AG04450 (cell line): ENCODE measurements around the gene C19orf53. TPM values are rescaled to one million over a fixed set of nuclear protein-coding genes. Genes with fewer than 3 reads are reported as not detected.
"Not testable (repeated sequence)": the region's sequence is repeated elsewhere in the genome, so short reads cannot be mapped to it uniquely, and the experiment has no call there.

Experiments used
- CTCF ChIA-PET: fragments of 300-600, 350-600 bp; formaldehyde crosslinking; extraction: SDS; loops from one replicate; lab custom pipeline; 2022; ENCODE audit warnings: antibody characterized with exemption, inconsistent platforms; lab: Charles Lee
- POLR2A ChIA-PET: fragments of 350-600 bp; formaldehyde crosslinking; extraction: SDS; loops from one replicate; lab custom pipeline; 2021; ENCODE audit warnings: antibody characterized with exemption, inconsistent platforms; lab: Yijun Ruan, JAX
- DNase-seq: peaks from one replicate; pipeline ENCODE4 v3.0.0-alpha.2; 2011; ENCODE audit warnings: low read depth, low spot score
- H3K27ac ChIP-seq: one replicate; pipeline ENCODE4 v1.5.1; 2012; ENCODE audit warnings: low read depth, low read length, control low read depth
- H3K27me3 ChIP-seq: one replicate; pipeline ENCODE4 v1.6.0; 2012; ENCODE audit warnings: low read length; ENCODE audit not compliant: control insufficient read depth, insufficient read depth
- H3K4me3 ChIP-seq: 2 replicates; pipeline ENCODE4 v1.5.1; 2011; ENCODE audit warnings: mild to moderate bottlenecking, low read depth, low read length, control low read depth
- H3K9me3 ChIP-seq: 2 replicates; pipeline ENCODE4 v1.5.1; 2012; ENCODE audit warnings: low read length; ENCODE audit not compliant: control insufficient read depth, insufficient read depth
- CTCF ChIP-seq: IDR thresholded peaks from 2 replicates; pipeline ENCODE4 v1.5.1; 2011; ENCODE audit warnings: low read depth, low read length, control low read depth, inconsistent platforms
- polyA plus RNA-seq: library from polyadenylated mRNA; depleted of rRNA; stranded (reverse); fragments of >200 nt; gene quantifications from 2 replicates; pipeline ENCODE4 v1.2.3, GENCODE V29; 2011

C19orf53 gene
- polyA plus RNA-seq, 1 experiment = 145 TPM

DNA sequence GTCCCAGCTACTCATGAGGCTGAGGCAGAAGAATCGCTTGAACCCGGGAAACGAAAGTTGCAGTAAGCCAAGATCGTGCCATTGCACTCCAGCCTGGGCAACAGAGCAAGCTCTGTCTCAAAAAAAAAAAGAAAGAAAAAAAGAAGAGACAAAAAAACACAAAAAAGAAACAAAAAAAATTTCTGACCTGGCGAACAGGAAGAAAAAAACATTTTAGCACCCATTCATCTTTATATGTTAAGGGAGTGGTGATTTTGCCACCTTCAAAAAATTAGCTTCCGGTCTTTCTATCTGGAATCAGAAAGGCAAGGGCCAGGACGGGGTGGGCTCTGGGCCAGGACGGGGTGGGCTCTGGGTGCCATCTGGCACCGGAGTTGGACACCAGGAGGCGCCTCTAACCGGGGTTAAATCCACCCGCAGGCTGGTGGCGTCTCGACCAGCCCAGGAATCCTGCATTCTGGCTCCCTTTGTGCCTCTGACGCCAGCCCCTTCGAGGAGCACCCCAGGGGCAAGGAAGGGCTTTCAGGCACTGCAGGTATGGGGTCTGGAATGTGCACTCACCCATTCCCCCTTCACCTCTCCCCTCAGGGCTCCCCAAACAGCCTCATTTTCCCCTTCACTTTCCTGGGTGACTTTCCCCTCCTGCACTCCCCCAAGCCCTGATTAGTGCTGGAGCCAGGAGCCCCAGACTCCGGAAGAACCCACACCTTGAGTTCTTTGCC lies 10.6 kb downstream of the C19orf53 start:
- peak; percentile 72 for TF ChIP-seq CTCF
- H3K27me3 ChIP-seq = no peaks in the 10 kb centered on the region
- DNase-seq = no peak
- no peak overlapping the region for H3K27ac ChIP-seq
- peaks cover 1% of the 10 kb centered on the region; the same call in 1 of the 2 replicates for H3K9me3 ChIP-seq
- CTCF ChIA-PET = interaction anchor here (0.6 to 2.4 kb wide), 18 partner anchors 10 to 911 kb away, joined by 3 to 60 read pairs (median 4); partner anchors contain the start of gene C19orf53
- H3K4me3 ChIP-seq = no peak overlapping the region
- POLR2A ChIA-PET = interaction anchor here (0.8 to 1.6 kb wide), 3 partner anchors 16 to 77 kb away, joined by 4 to 7 read pairs (median 4); no protein-coding TSS in a partner anchor

- Histone ChIP-seq H3K4me3 (no peak overlapping the region), H3K9me3 (no peaks in the 10 kb centered on the region), H3K27ac (peak overlapping the region; percentile 97), H3K27me3 (no peaks in the 10 kb centered on the region)
- ChIA-PET CTCF (interaction anchor here (1.4 to 3.3 kb wide), 2 partner anchors 74 kb away, joined by 3 to 25 read pairs; no protein-coding TSS in a partner anchor), POLR2A (interaction anchor here (1.0 to 3.0 kb wide), 5 partner anchors 15 to 74 kb away, joined by 4 to 29 read pairs (median 10); partner anchors contain the start of gene C19orf53)
- TF ChIP-seq CTCF = no peak
- DNase-seq = no peak
Measured at GRCh38 chr19:13788991-13789390, 14.7 kb downstream of the C19orf53 start.

DNA sequence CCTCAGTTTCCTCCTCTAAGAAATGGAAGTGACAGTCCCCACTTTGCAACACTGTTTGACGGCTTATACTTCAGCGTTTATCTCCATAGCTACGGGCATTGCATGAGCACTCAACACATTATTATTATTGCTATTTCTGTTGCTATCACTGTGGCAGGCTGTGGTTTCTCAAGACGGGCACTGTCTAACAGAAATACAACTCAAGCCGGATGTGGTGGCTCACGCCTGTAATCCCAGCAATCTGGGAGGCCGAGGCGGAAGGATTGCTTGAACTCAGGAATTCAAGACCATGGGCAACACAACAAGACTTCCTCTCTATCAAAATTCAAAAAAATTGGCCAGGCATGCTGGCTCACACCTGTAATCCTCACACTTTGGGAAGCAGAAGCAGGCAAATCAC lies 16.1 kb downstream of the C19orf53 start:
- no peak for TF ChIP-seq CTCF
- DNase-seq = no peak
- H3K4me3 ChIP-seq = no peak overlapping the region
- ChIA-PET CTCF (interaction anchor here (1.4 kb wide), 1 partner anchor 72 kb away, joined by 3 read pairs; no protein-coding TSS in a partner anchor), POLR2A (interaction anchor here (3.0 kb wide), 1 partner anchor 72 kb away, joined by 16 read pairs; no protein-coding TSS in a partner anchor)
- H3K9me3 ChIP-seq = no peaks in the 10 kb centered on the region
- H3K27me3 ChIP-seq = no peaks in the 10 kb centered on the region
- no peak overlapping the region for H3K27ac ChIP-seq

DNA sequence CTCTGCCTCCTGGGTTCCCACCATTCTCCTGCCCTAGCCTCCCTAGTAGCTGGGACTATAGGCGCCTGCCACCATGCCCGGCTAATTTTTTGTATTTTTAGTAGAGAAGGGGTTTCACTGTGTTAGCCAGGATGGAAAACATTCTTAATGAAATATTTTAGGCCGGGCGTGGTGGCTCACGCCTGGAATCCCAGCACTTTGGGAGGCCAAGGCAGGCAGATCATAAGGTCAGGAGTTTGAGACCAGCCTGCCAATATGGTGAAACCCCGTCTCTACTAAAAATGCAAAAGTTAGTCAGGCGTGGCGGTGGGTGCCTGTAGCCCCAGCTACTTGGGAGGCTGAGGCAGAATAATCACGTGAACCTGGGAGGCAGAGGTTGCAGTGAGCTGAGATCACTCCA lies 19.1 kb downstream of the C19orf53 start:
- not testable (repeated sequence) for H3K27me3 ChIP-seq, H3K27ac ChIP-seq, H3K4me3 ChIP-seq, DNase-seq, H3K9me3 ChIP-seq
- ChIA-PET CTCF (interaction anchor here (0.8 kb wide), 1 partner anchor 69 kb away, joined by 3 read pairs; no protein-coding TSS in a partner anchor), POLR2A (interaction anchor here (1.1 kb wide), 1 partner anchor 40 kb away, joined by 5 read pairs; no protein-coding TSS in a partner anchor)

- Histone ChIP-seq H3K4me3 (peak overlapping the region; percentile 87), H3K9me3 (no peaks in the 10 kb centered on the region), H3K27me3 (no peaks in the 10 kb centered on the region), H3K27ac (peak overlapping the region; percentile 99)
- DNase-seq = peak; percentile 87
- ChIA-PET POLR2A (interaction anchor here (0.6 to 3.9 kb wide), 13 partner anchors 20 to 848 kb away, joined by 4 to 19 read pairs (median 6); partner anchors contain the start of genes C19orf53, MRI1 and RAD23A), CTCF (interaction anchor here (1.0 kb wide), 1 partner anchor 69 kb away, joined by 4 read pairs; no protein-coding TSS in a partner anchor)
- TF ChIP-seq CTCF = no peak
Measured at GRCh38 chr19:13794398-13794756, 20.1 kb downstream of the C19orf53 start.
